AG08396 (cell line): Measurements from ENCODE around the gene NUBP2.

Source experiments
- DNase-seq: peaks from one replicate; pipeline ENCODE4 v3.0.0; 2012; ENCODE audit warnings: low spot score, mixed read lengths

Gene NUBP2

DNA sequence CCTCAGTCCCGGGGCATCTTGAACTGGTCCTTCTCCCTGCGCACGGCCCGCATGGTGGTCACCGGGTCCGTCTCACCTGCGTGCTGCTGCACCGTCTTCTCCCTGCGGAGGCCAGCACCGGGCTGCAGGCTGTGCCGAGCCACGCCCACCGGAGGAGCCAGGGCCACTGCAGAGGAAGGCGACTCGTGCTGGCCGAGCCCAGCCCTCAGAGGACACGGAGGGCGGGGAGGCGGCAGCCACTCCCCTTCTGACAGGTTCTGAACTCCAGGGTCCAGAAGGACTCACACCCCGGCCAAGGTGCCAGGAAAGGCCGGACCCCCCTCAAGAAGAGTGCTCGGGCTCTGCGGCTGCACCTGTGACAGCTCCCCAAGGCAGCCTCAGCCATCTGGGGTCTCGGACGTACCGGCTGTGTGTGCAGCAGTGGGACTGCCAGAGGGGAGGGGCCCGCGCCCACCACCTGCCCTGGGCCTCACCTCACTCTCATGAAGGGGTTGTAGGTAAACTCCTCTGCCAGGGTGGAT lies 26.6 kb downstream of the NUBP2 start:
- no peak for DNase-seq

DNA sequence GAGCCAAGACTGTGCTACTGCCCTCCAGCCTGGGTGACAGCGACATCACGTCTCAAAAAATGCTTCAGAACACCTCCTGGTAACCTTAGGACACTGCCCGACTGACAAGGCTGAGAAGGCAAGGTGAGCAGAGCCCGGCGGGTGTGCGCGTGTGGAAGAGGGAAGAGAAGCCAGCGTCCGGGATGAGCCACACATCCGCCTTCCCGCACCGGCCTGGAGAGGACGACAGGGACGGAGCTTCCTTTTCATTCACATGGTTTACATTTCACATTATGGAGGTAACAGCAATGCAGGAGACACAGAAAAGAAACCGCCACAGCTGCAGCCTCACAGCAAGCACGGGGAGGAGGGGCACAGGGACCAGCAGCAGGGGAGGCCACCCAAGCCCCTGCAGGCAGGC lies 27.3 kb downstream of the NUBP2 start:
- no peak for DNase-seq

- no peak for DNase-seq
These were observed 27.8 kb downstream of the NUBP2 start for GRCh38 chr16:1810536-1810935.

DNA sequence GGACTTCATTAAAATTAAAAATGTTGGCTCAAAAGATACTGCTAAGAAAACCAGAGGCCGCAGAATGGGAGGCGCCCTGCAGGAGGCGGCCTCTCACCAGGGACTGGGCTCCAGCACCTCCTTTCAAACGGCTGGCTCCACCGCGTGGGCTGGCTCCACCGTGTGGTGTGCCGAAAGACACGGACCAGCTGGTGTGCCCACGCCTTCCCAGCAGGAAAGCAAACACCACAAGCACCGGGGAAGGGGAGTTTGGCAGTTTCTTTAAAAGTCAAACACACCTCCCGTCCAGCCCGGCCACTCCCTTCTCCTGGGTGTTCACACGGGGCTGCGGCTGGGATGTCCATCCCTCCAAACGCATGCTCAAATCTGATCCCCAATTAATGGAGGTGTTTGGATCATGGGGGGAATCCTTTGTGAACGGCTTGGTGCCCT lies 30.0 kb downstream of the NUBP2 start:
- DNase-seq: peak; percentile 93

DNA sequence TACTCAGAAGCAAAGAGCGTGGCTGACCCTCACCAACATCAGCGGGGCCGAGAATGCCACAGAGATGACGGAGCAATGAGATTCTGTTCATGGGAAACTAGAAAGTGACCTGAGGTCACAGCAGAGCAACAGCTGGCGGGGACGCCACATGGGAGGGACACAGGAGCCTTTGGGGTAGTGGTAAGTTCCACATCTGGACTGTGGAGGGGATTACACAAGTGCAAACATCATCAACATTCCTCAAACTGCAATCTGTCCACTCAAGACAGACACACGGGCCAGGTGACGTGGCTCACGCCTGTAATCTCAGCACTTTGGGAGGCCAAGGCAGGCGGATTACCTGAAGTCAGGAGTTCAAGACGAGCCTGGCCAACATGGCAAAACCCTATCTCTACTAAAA lies 32.7 kb downstream of the NUBP2 start:
- DNase-seq: no peak

DNA sequence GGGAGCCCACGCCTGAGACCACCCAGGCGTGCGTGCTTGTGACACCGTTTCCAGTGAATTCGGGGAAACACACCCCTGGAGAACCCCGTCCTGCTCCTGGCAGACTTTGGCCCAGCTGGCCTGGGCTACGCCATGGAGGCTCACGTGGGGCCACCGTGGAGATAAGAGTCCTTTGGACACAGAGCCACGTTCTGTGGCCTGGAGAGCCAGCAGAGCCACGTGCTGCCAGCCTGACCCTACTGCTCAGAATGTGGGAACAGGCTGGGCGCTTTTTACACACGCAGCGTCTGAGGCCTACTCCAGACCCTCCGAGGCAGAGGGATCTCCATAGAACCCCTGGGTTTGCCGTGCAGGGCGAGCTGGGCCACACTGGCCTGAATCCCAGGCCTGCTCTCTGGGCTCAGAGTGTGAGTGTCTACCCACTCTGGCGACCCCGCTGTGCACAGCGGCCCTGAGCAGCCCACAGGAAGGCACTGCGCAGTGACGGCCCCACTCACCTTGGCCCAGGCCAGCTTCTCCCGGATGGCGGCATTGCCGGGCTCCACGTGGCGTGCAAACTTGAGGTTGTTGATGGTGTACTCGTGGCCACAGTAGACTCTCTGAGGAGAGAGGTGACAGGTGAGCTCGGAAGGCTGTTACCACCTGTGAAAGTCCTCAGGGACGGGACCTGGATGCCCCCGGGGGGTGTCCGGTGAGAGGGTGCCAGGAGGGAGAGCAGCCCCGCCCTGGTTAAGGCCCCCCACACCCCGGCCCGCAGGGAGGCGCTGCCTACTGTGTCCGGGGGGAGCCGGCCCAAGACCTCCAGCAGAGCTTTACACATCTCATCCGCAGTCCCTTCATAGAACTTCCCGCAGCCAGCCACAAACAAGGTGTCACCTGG lies 33.9 kb downstream of the NUBP2 start:
- DNase-seq: no peak

DNA sequence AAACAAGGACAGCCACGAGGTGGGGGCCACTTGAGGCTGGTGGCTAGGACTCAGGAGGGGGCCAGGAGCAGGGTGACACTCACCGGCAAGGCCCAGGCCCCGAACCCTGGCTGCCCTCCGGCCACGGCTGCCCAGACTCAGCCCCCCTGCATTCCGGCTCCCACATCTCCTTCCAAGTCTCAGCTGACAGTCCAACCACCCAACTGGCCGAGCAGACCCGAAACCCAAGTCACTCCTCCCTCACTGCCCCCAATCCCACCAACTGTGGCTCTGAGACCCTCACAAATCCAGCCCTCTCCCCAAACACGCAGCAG lies 34.5 kb downstream of the NUBP2 start:
- no peak for DNase-seq

GRCh38 chr16:1817716-1818115 lies 35.0 kb downstream of the NUBP2 start:
- no peak for DNase-seq

GRCh38 chr16:1818204-1818872 lies 35.6 kb downstream of the NUBP2 start:
- DNase-seq: no peak

- DNase-seq: no peak
These were observed 36.2 kb downstream of the NUBP2 start for GRCh38 chr16:1818873-1819525.

DNA sequence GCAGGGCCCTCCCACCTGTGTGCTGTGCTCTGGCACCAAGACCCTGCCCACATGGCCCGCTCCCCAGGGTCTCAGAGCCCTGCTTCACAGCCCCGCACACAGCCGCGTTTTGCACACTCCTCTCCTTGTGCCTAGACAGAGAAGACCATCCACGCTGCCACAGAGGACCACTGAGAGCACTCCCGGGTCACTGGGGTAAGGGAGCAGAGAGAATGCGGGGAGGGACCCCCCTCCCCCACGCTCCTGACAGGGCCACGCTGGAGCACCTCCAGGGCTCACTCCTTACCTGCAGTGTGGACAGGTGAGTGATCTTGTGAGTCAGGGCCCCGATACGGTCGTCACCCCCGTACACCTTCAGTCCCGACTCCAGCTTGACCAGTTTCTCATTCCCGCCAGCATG lies 36.9 kb downstream of the NUBP2 start:
- no peak for DNase-seq

- no peak for DNase-seq
These were observed 37.6 kb downstream of the NUBP2 start for GRCh38 chr16:1820096-1820945.

- no peak for DNase-seq
These were observed 38.2 kb downstream of the NUBP2 start for GRCh38 chr16:1820946-1821290.

DNA sequence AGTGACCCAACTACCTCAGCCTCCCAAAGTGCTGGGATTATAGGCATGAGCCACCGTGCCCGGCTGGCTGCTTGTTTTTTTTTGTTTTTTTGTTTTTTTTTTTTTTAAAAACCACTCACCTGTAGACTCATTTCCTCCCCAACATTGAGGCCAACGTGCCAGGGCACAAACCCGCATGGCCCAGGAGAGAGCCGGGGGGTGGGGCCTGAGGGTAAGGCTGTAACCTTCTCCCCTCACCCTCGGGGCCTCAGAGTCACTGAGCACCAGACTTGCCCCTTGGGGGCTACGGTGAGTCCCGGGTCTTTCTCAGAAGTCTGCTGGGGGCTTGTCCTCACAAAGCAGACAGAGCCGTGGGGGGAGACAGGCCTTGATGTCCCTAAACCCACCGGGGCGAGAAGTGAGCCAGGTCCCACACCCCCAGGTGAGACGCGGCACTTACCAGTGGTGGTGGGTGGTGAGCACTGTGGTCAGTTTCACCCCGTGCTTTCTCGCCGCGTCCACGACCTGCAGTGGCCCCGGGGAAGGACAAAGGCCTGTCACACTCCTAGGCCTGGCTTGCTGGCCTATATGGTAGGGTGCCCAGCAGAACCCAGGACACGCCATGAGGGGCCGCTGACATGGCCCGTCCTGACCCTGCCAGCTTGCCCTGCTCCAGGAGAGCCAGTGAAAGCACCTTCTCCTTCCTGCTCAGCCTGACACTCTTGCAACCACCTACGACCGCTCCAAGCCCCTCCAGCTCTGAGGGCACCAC lies 39.3 kb downstream of the NUBP2 start:
- DNase-seq: no peak

GRCh38 chr16:1822801-1823200 lies 40.0 kb downstream of the NUBP2 start:
- no peak for DNase-seq

DNA sequence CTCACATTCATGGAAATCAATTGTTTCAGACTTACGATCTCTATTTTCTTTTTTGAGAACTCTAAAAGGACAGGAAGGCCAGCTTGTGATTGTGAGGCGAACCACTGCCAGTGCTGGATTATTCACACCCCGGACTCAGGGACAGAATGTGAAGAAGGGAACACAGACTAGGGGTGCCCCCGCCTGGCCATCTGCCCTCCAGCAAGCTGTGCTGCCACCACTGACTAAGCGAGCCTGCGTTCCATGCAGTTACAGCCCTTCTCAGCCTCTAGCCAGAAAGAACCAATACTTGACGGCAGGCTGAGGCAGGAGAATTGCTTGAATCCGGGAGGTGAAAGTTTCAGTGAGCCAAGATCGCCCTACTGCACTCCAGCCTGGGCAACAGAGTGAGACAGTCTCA lies 41.1 kb downstream of the NUBP2 start:
- DNase-seq: peak; percentile 57

GRCh38 chr16:1825381-1825863 lies 42.7 kb downstream of the NUBP2 start:
- DNase-seq: no peak

DNA sequence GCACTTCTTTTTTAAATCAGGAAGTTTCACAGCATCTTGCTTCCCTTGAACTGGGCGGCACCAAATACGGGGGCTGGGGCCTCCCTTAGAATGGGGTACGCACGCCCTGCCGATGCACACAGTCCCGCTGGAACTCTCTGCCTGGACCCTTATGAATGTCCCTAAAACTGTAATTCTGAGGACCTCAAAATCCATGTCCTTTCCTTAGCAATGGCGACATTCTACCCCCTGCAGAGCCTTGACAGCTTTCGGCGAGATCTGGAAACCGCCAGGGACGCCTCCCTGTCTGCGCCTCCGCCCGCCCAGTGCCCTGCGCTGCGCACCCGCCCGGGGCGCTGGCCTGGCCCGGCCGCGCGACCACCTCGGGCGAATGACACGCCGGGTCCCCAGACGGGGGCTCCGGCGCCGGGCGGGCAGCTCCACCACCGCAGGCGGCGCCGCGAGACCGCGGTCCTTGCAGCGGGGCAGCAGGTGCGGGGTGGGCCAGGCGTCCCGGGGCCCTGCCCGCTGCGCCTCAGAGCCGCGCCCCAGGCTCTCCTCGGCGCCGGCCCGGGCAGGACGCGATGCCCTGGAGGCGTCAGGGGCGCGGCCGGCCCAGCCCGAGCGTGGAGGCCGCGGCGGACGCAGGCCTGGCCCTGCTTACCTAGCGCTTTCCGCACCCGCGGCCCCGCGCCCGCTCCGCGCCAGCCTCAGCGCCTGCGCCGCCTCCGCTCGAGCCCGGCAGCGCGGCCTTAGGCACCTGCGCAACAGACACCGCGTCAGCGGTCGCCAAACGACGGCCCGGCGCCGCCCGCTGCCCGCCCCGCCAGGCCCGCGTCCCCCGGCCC lies 43.3 kb downstream of the NUBP2 start:
- peak; percentile 59 for DNase-seq

GRCh38 chr16:1826691-1827573 lies 44.2 kb downstream of the NUBP2 start, which contains the start of the genes FAHD1 and HAGH:
TSS of gene FAHD1 (plus strand) at chr16:1827206. CDS start at chr16:1827239, 33 bp downstream.
TSS of gene HAGH (minus strand) at chr16:1826825. CDS start at chr16:1826787, 38 bp downstream.
- DNase-seq: peak; percentile 100
